H1 (cell line): ENCODE data around the gene ZBTB46. TPM values are rescaled to one million over a fixed set of nuclear protein-coding genes. Genes with fewer than 3 reads are reported as not detected.

Experiments
- CTCF ChIA-PET: fragments of 300-600 bp; sonication (Branson Sonifier 250); formaldehyde crosslinking; loops from one replicate; lab custom pipeline; 2021; ENCODE audit not compliant: partially characterized antibody; lab: Charles Lee
- POLR2A ChIA-PET: fragments of 300-600 bp; sonication (Branson Sonifier 250); formaldehyde crosslinking; loops from one replicate; lab custom pipeline; 2021; ENCODE audit warnings: inconsistent platforms; ENCODE audit not compliant: partially characterized antibody; lab: Charles Lee
- DNase-seq, 2 experiments: peaks; one replicate each; pipeline versions ENCODE4 v3.0.0 to v3.0.0-alpha.2; 2010 to 2022; ENCODE audit warnings: low spot score in 2 of 2, low read depth in 1 of 2, mixed read lengths in 1 of 2
- FAIRE-seq: peaks from 2 replicates; lab custom pipeline; 2011; peaks lifted over from hg19 to GRCh38; lab: Jason Lieb, UNC
- H2AFZ ChIP-seq: 2 replicates; pipeline ENCODE4 v1.8.1; 2012; ENCODE audit warnings: low read length, inconsistent platforms
- H2AK5ac ChIP-seq: 2 replicates; pipeline ENCODE4 v1.6.1; 2013; ENCODE audit warnings: low read depth, low read length
- H2BK120ac ChIP-seq: replicated peaks from 2 replicates; pipeline ENCODE3; 2013; ENCODE audit warnings: low read depth, low read length, inconsistent platforms
- H2BK12ac ChIP-seq: 2 replicates; pipeline ENCODE4 v1.6.1; 2013; ENCODE audit warnings: low read depth, low read length
- H2BK15ac ChIP-seq: 2 replicates; pipeline ENCODE4 v1.6.1; 2013; ENCODE audit warnings: low read length
- H2BK20ac ChIP-seq: 2 replicates; pipeline ENCODE4 v1.6.1; 2013; ENCODE audit warnings: low read length
- H2BK5ac ChIP-seq: 2 replicates; pipeline ENCODE4 v1.6.1; 2013; ENCODE audit warnings: low read depth, low read length
- H3K14ac ChIP-seq: 2 replicates; pipeline ENCODE4 v1.6.1; 2013; ENCODE audit warnings: inconsistent platforms; ENCODE audit not compliant: insufficient read length
- H3K18ac ChIP-seq: 2 replicates; pipeline ENCODE4 v1.6.1; 2013; ENCODE audit warnings: low read length; ENCODE audit errors: extremely low read depth
- H3K23ac ChIP-seq: 2 replicates; pipeline ENCODE4 v1.6.1; 2013; ENCODE audit warnings: inconsistent platforms; ENCODE audit not compliant: insufficient read length
- H3K23me2 ChIP-seq: 2 replicates; pipeline ENCODE4 v1.6.1; 2013; ENCODE audit warnings: low read depth, low read length
- H3K27ac ChIP-seq: 2 replicates; pipeline ENCODE4 v1.6.1; 2011; ENCODE audit warnings: low read depth, low read length, inconsistent platforms
- H3K27me3 ChIP-seq, 4 experiments: replicated peaks in 1 of 4; 1 replicate in 1 of 4; 2 replicates in 3 of 4; pipeline versions ENCODE4 v1.6.1 to v1.8.1; 2011 to 2013; ENCODE audit warnings: low read length in 3 of 4, mild to moderate bottlenecking in 3 of 4, inconsistent platforms in 2 of 4, mixed read lengths in 2 of 4, moderate library complexity in 1 of 4; ENCODE audit not compliant: control insufficient read depth in 3 of 4, insufficient read depth in 3 of 4; ENCODE audit errors: extremely low read depth in 1 of 4
- H3K36me3 ChIP-seq, 4 experiments: 2 replicates each; pipeline versions ENCODE4 v1.6.1 to v1.8.1; 2011 to 2013; ENCODE audit warnings: mild to moderate bottlenecking in 4 of 4, low read length in 3 of 4, moderate library complexity in 2 of 4, control low read depth in 1 of 4, inconsistent platforms in 1 of 4; ENCODE audit not compliant: insufficient read depth in 4 of 4, control insufficient read depth in 2 of 4
- H3K4ac ChIP-seq: replicated peaks from 2 replicates; pipeline ENCODE3; 2013; ENCODE audit warnings: low read length, low read depth, mixed read lengths, inconsistent platforms; ENCODE audit not compliant: insufficient read length
- H3K4me1 ChIP-seq, 4 experiments: replicated peaks in 1 of 4; 1 replicate in 1 of 4; 2 replicates in 3 of 4; pipeline versions ENCODE4 v1.6.1 to v1.8.1; 2011 to 2013; ENCODE audit warnings: low read length in 3 of 4, inconsistent platforms in 2 of 4, mixed read lengths in 1 of 4; ENCODE audit not compliant: insufficient read depth in 4 of 4, control insufficient read depth in 3 of 4
- H3K4me2 ChIP-seq, 2 experiments: 2 replicates each; pipeline versions ENCODE4 v1.6.1 to v1.8.1; 2011 to 2013; ENCODE audit warnings: low read depth in 2 of 2, low read length in 2 of 2, control low read depth in 1 of 2, inconsistent platforms in 1 of 2, mild to moderate bottlenecking in 1 of 2; ENCODE audit not compliant: insufficient read depth in 1 of 2
- H3K4me3 ChIP-seq, 4 experiments: fragments of 200-600, 300-600 bp in 1 of 4; sonication (generic), shearing (Covaris generic), sonication (Bioruptor Twin) in 1 of 4; 2 replicates each; pipeline versions ENCODE4 v1.5.1 to v1.8.1; 2011 to 2016; ENCODE audit warnings: low read length in 4 of 4, low read depth in 3 of 4, control low read depth in 2 of 4, inconsistent platforms in 2 of 4, mild to moderate bottlenecking in 2 of 4, mixed read lengths in 1 of 4, moderate library complexity in 1 of 4; ENCODE audit not compliant: insufficient read depth in 2 of 4; ENCODE audit errors: extremely low read depth in 1 of 4
- H3K56ac ChIP-seq: replicated peaks from 2 replicates; pipeline ENCODE3; 2013; ENCODE audit warnings: low read depth, mild to moderate bottlenecking, mixed read lengths, low read length, inconsistent platforms; ENCODE audit not compliant: insufficient read length
- H3K79me1 ChIP-seq: 2 replicates; pipeline ENCODE4 v1.6.1; 2013; ENCODE audit warnings: low read depth, low read length, control low read depth
- H3K79me2 ChIP-seq, 2 experiments: 2 replicates each; pipeline versions ENCODE4 v1.6.1 to v1.8.1; 2012 to 2013; ENCODE audit warnings: low read length in 2 of 2, mild to moderate bottlenecking in 2 of 2, inconsistent platforms in 1 of 2; ENCODE audit not compliant: insufficient read depth in 2 of 2, control insufficient read depth in 1 of 2
- H3K9ac ChIP-seq, 4 experiments: replicated peaks in 1 of 4; 1 replicate in 1 of 4; 2 replicates in 3 of 4; pipeline versions ENCODE4 v1.6.1 to v1.8.1; 2011 to 2013; ENCODE audit warnings: low read depth in 3 of 4, low read length in 3 of 4, control low read depth in 2 of 4, mild to moderate bottlenecking in 2 of 4, moderate library complexity in 2 of 4, inconsistent platforms in 1 of 4; ENCODE audit errors: extremely low read depth in 1 of 4
- H3K9me3 ChIP-seq, 2 experiments: 2 replicates each; pipeline versions ENCODE4 v1.6.1 to v1.8.1; 2012 to 2013; ENCODE audit warnings: mild to moderate bottlenecking in 2 of 2, moderate library complexity in 2 of 2, control low read depth in 1 of 2, inconsistent platforms in 1 of 2, low read depth in 1 of 2, low read length in 1 of 2, mixed read lengths in 1 of 2; ENCODE audit not compliant: insufficient read depth in 2 of 2
- H4K20me1 ChIP-seq, 2 experiments: replicated peaks in 1 of 2; 2 replicates each; pipeline versions ENCODE3 to v1.8.1; 2011 to 2013; ENCODE audit warnings: inconsistent platforms in 2 of 2, low read length in 2 of 2, mild to moderate bottlenecking in 1 of 2; ENCODE audit not compliant: insufficient read depth in 2 of 2, control insufficient read depth in 1 of 2
- H4K5ac ChIP-seq: 2 replicates; pipeline ENCODE4 v1.6.1; 2013; ENCODE audit warnings: low read length, low read depth, mixed read lengths, inconsistent platforms; ENCODE audit not compliant: insufficient read length
- H4K8ac ChIP-seq: 2 replicates; pipeline ENCODE4 v1.8.0; 2013; ENCODE audit warnings: mild to moderate bottlenecking, moderate library complexity, low read length, inconsistent platforms; ENCODE audit not compliant: insufficient read depth; ENCODE audit errors: extremely low read depth
- H4K91ac ChIP-seq: replicated peaks from 2 replicates; pipeline ENCODE3; 2013; ENCODE audit warnings: low read length, mixed read lengths, inconsistent platforms; ENCODE audit not compliant: insufficient read length
- TAF1 ChIP-seq: IDR thresholded peaks from 2 replicates; pipeline ENCODE4 v1.6.1; 2011; ENCODE audit warnings: mild to moderate bottlenecking, low read depth, low read length
- WGBS, 2 experiments: shearing (Covaris generic) in 1 of 2; methylation state at CpG; one replicate each; pipeline versions ENCODE4 v1.1.6 to v1.1.7; 2013 to 2015; ENCODE audit warnings: low lambda C conversion rate in 2 of 2, mixed read lengths in 2 of 2, inconsistent platforms in 1 of 2, low coverage in 1 of 2, missing lambda C conversion rate in 1 of 2; ENCODE audit not compliant: insufficient replicate concordance in 2 of 2, insufficient coverage in 1 of 2, insufficient read length in 1 of 2; ENCODE audit errors: extremely low coverage in 1 of 2, missing lambda C conversion rate in 1 of 2; 5-methylcytosine and 5-hydroxymethylcytosine counted together
- polyA plus RNA-seq, 7 experiments: library from polyadenylated mRNA; depleted of rRNA in 3 of 7; stranded (reverse) in 5 of 7; unstranded in 2 of 7; fragments of >200 nt in 5 of 7; fragments of 200-250 nt in 2 of 7; gene quantifications; 1 replicate in 5 of 7; 2 replicates in 1 of 7; 4 replicates in 1 of 7; pipeline versions ENCODE4 v1.2.1 to v1.2.3, GENCODE V29; 2011 to 2013; ENCODE audit warnings: missing spikeins in 2 of 7, mixed read lengths in 2 of 7
- total RNA-seq: library from RNA; stranded (reverse); fragmentation: NEBNext Ultra II Directional; extraction: Animal tissue kit (Norgen Biotek cat#: 25700); gene quantifications from 2 replicates; pipeline ENCODE4 v1.2.1, GENCODE V29; 2021

The ZBTB46 gene
- total and polyA plus RNA-seq, 2 of the 8 experiments (the other 6 are each of a cell fraction or from before 2014, with no cell fraction given): 6.4 to 22.4 TPM

- Histone ChIP-seq H3K79me1 (no peaks in the 10 kb centered on the region; the same call in 1 of the 2 replicates), H3K23ac (no peak overlapping the region), H3K4ac (no peak overlapping the region), H3K23me2 (no peaks in the 10 kb centered on the region; the same call in 1 of the 2 replicates), H3K9me3 (no peaks in the 10 kb centered on the region), H4K5ac (no peak overlapping the region), H2AFZ (no peak overlapping the region), H2BK20ac (no peak overlapping the region), H2BK5ac (no peak overlapping the region), H2BK15ac (no peak overlapping the region), H3K4me3 (no peak overlapping the region), H3K27ac (no peak overlapping the region), H3K4me2 (no peak overlapping the region), H2AK5ac (no peak overlapping the region), H3K18ac (no peak overlapping the region), H2BK12ac (no peak overlapping the region), H4K91ac (no peak overlapping the region), H4K8ac (peak overlapping the region; percentile 14; the same call in 1 of the 2 replicates), H3K4me1 (no peaks in the 10 kb centered on the region), H3K14ac (no peak overlapping the region), H2BK120ac (no peak overlapping the region), H4K20me1 (peaks cover 0 to 2% of the 10 kb centered on the region in 2 experiments), H3K27me3 (no peaks in the 10 kb centered on the region), H3K9ac (no peak overlapping the region), H3K56ac (no peak overlapping the region), H3K79me2 (no peaks in the 10 kb centered on the region), H3K36me3 (peaks cover 0 to 4% (median 1%) of the 10 kb centered on the region in 4 experiments; a peak in 2 of 8 replicates)
- CTCF ChIA-PET: interaction anchor here (1.0 to 4.5 kb wide), 3 partner anchors 9 to 231 kb away, joined by 3 to 29 read pairs (median 3); no protein-coding TSS in a partner anchor
- FAIRE-seq (no peak), DNase-seq (no peak)
- WGBS, 2 experiments: 94% methylated on average over 26 of the region's 38 CpGs; no CpG with 5 or more reads in 1 of the 2 experiments
- no peak for TF ChIP-seq TAF1
- POLR2A ChIA-PET: interaction anchor here (0.6 kb wide), 1 partner anchor 54 kb away, joined by 4 read pairs; no protein-coding TSS in a partner anchor
These were observed 64.2 kb downstream of the ZBTB46 start for GRCh38 chr20:63766695-63767426.
